Ovary (tissue), 9 donors: ENCODE data around the gene AMBRA1. TPM values are rescaled to one million over a fixed set of nuclear protein-coding genes. Genes with fewer than 3 reads are reported as not detected.

Experiments
- DNase-seq, 5 donors: peaks; one replicate each; pipeline ENCODE4 v3.0.0-alpha.2; 2019 to 2020
- H3K27ac ChIP-seq, 2 donors: fragments of 200-600 bp; one replicate each; pipeline versions ENCODE4 v1.5.1 to v1.8.0; 2019 to 2022
- H3K27me3 ChIP-seq: fragments of 200-600 bp; one replicate; pipeline ENCODE4 v1.8.0; 2022
- H3K36me3 ChIP-seq: fragments of 200-600 bp; sonication (generic); one replicate; pipeline ENCODE4 v1.5.1; 2019
- H3K4me1 ChIP-seq: one replicate; pipeline ENCODE4 v1.8.1; 2013; ENCODE audit warnings: mild to moderate bottlenecking, moderate library complexity; ENCODE audit not compliant: insufficient read depth
- H3K4me3 ChIP-seq: fragments of 200-600 bp; sonication (generic); one replicate; pipeline ENCODE4 v1.5.1; 2017
- H3K9me3 ChIP-seq, 2 donors: fragments of 200-600 bp in 1 of 2; sonication (generic) in 1 of 2; one replicate each; pipeline versions ENCODE4 v1.5.1 to v1.8.1; 2013 to 2019; ENCODE audit warnings: mild to moderate bottlenecking in 1 of 2, moderate library complexity in 1 of 2
- CTCF ChIP-seq, 3 donors: fragments of 450-650 bp in 2 of 3; fragments of 200-600 bp in 1 of 3; IDR thresholded peaks; one replicate each; pipeline versions ENCODE4 v1.5.1 to v1.8.0; 2016 to 2022; ENCODE audit warnings: antibody characterized with exemption in 3 of 3, mild to moderate bottlenecking in 1 of 3
- EP300 ChIP-seq: sonication (generic); formaldehyde crosslinking; IDR thresholded peaks from one replicate; pipeline ENCODE4 v1.6.1; 2017; ENCODE audit warnings: antibody characterized with exemption
- POLR2A ChIP-seq: fragments of 450-650 bp; IDR thresholded peaks from one replicate; pipeline ENCODE4 v1.6.1; 2017; ENCODE audit warnings: antibody characterized with exemption, mild to moderate bottlenecking, moderate library complexity
- WGBS, 3 donors: extraction: QIAGEN DNeasy Blood & Tissue Kit in 1 of 3; methylation state at CpG; one replicate each; pipeline versions ENCODE4 v1.1.5 to v1.1.7; 2013 to 2017; 5-methylcytosine and 5-hydroxymethylcytosine counted together
- intact Hi-C, 4 donors: fragments of 100-400 bp; cut with DNase I; formaldehyde crosslinking; loops; one replicate each; pipeline versions ENCODE4 v1.11.0 to v1.15.1; 2022 to 2023
- polyA plus RNA-seq, 2 donors: library from polyadenylated mRNA; stranded (reverse); fragments of 200-250 nt in 1 of 2; fragments of 350-450 nt in 1 of 2; fragmentation: Illumina TruSeq in 1 of 2; extraction: RNeasy Lipid Tissue Mini Kit (QIAGEN cat#74804) in 1 of 2; gene quantifications; one replicate each; pipeline ENCODE4 v1.2.3, GENCODE V29; 2013 to 2014
- total RNA-seq, 7 donors: library from RNA; depleted of rRNA in 2 of 7; stranded (reverse); fragments of >200 nt in 2 of 7; fragmentation: NEBNext Ultra II Directional in 3 of 7; extraction: Animal tissue kit (Norgen Biotek cat#: 25700) in 3 of 7; gene quantifications; one replicate each; pipeline versions ENCODE4 v1.1.0 to v1.2.4, GENCODE V29; 2016 to 2023
- donor health status: DM: no; HTN: no; CAD: no; lungs with moderate emphysema.
- donor health status: DM: no; HTN: no; CAD: no.
- donor health status: Bipolar disorder and iron deficiency.
- donor health status: DM: yes; HTN: yes; CAD: no.
- donor health status: DM: no; HTN: no; CAD: no.
- donor health status: DM: yes; HTN: yes; CAD: no.

Gene AMBRA1
- total and polyA plus RNA-seq, 9 donors = 18.7 to 38.1 (median 30.1) TPM

GRCh38 chr11:46635557-46636139 lies 41.8 kb upstream of the AMBRA1 start:
- H3K27ac ChIP-seq = no peak overlapping the region
- no peaks in the 10 kb centered on the region for H3K4me1 ChIP-seq
- intact Hi-C loops = no loop called here
- no peaks in the 10 kb centered on the region for H3K36me3 ChIP-seq
- H3K9me3 ChIP-seq = no peaks in the 10 kb centered on the region
- no peak overlapping the region for H3K4me3 ChIP-seq
- H3K27me3 ChIP-seq = no peaks in the 10 kb centered on the region
- WGBS, 3 donors = 93 to 95% (median 94%) methylated on average over 5 of the region's 5 CpGs
- no peak for DNase-seq
- TF ChIP-seq POLR2A (no peak), CTCF (IDR thresholded peaks at IDR 0.05) (no peak), EP300 (no peak)

GRCh38 chr11:46633291-46634217 lies 39.7 kb upstream of the AMBRA1 start:
- H3K27me3 ChIP-seq = no peaks in the 10 kb centered on the region
- H3K36me3 ChIP-seq = no peaks in the 10 kb centered on the region
- 93% methylated on average over 22 of the region's 22 CpGs for WGBS, 3 donors
- no peak overlapping the region for H3K4me3 ChIP-seq
- intact Hi-C loops = no loop called here
- no peak overlapping the region for H3K27ac ChIP-seq
- TF ChIP-seq EP300 (no peak), POLR2A (no peak), CTCF (IDR thresholded peaks at IDR 0.05) (no peak)
- H3K4me1 ChIP-seq = no peaks in the 10 kb centered on the region
- DNase-seq = no peak
- H3K9me3 ChIP-seq = no peaks in the 10 kb centered on the region

- Histone ChIP-seq H3K27me3 (no peaks in the 10 kb centered on the region), H3K4me1 (no peaks in the 10 kb centered on the region), H3K4me3 (no peak overlapping the region), H3K27ac (no peak overlapping the region), H3K36me3 (no peaks in the 10 kb centered on the region), H3K9me3 (no peaks in the 10 kb centered on the region)
- TF ChIP-seq EP300 (no peak), POLR2A (no peak), CTCF (IDR thresholded peaks at IDR 0.05) (no peak)
- intact Hi-C loops = no loop called here
- no peak for DNase-seq
- 97 to 100% (median 100%) methylated on average over 1 of the region's 1 CpG for WGBS, 3 donors
Observed at GRCh38 chr11:46632502-46632901, 38.7 kb upstream of the AMBRA1 start.

- 91 to 96% (median 91%) methylated on average over 2 of the region's 2 CpGs for WGBS, 3 donors
- H3K4me1 ChIP-seq = no peaks in the 10 kb centered on the region
- H3K9me3 ChIP-seq = no peaks in the 10 kb centered on the region
- H3K4me3 ChIP-seq = no peak overlapping the region
- no peaks in the 10 kb centered on the region for H3K36me3 ChIP-seq
- TF ChIP-seq EP300 = no peak
- no peak for TF ChIP-seq POLR2A
- intact Hi-C loops = no loop called here
- no peaks in the 10 kb centered on the region for H3K27me3 ChIP-seq
- H3K27ac ChIP-seq = no peak overlapping the region
- DNase-seq = no peak
Observed at GRCh38 chr11:46631676-46632075, 37.9 kb upstream of the AMBRA1 start.

- Histone ChIP-seq H3K4me3 (no peak overlapping the region), H3K9me3 (no peaks in the 10 kb centered on the region), H3K36me3 (no peaks in the 10 kb centered on the region), H3K4me1 (no peaks in the 10 kb centered on the region), H3K27ac (no peak overlapping the region), H3K27me3 (no peaks in the 10 kb centered on the region)
- intact Hi-C loops = no loop called here
- WGBS, 3 donors = 95 to 100% (median 97%) methylated on average over 1 of the region's 1 CpG
- TF ChIP-seq POLR2A = no peak
- TF ChIP-seq EP300 = no peak
- no peak for TF ChIP-seq CTCF (IDR thresholded peaks at IDR 0.05)
- DNase-seq = no peak
Observed at GRCh38 chr11:46630237-46630636, 36.4 kb upstream of the AMBRA1 start.
